ENCODE measurements around the gene CD33.
"Not testable (repeated sequence)": the region's sequence is repeated elsewhere in the genome, so short reads cannot be mapped to it uniquely, and the experiment has no call there.

Gene CD33

DNA sequence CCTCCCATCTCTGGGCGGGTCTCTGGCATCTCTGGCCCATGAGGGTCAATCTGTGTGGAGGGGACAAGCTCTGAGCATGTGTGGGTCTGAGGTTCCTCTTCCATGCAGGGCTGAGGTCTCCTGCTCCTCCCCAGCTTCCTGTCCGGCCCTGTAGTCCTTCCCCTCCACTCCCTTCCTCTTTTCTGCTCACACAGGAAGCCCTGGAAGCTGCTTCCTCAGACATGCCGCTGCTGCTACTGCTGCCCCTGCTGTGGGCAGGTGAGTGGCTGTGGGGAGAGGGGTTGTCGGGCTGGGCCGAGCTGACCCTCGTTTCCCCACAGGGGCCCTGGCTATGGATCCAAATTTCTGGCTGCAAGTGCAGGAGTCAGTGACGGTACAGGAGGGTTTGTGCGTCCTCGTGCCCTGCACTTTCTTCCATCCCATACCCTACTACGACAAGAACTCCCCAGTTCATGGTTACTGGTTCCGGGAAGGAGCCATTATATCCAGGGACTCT is at the start of gene CD33:
Gene CD33, plus strand, starts transcription at position 183 of the 496 bp plus-strand sequence. Its CDS starts 39 bp downstream, at position 222.
- DNase-seq: not testable (repeated sequence)

DNA sequence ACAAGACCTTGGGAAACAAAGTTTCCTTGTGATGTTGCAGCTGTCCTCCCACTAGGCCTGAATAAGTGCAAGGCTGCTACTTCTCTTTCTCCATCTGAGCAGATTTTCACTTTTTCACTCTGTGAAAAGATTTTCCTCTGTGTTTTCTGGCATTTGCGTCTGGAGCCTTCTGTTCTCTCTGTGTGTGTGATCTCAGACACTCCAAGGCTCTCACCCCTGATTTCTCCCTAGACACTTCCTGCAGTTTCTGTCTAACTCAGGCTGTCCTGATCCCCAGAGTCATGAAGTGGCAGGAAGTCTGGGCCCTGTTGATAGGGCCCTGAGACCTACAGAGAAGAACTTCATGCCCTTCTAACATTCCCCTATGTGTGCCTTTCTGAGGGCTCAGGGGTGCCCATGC is 45.6 kb upstream of the CD33 start:
- DNase-seq: no peak

DNA sequence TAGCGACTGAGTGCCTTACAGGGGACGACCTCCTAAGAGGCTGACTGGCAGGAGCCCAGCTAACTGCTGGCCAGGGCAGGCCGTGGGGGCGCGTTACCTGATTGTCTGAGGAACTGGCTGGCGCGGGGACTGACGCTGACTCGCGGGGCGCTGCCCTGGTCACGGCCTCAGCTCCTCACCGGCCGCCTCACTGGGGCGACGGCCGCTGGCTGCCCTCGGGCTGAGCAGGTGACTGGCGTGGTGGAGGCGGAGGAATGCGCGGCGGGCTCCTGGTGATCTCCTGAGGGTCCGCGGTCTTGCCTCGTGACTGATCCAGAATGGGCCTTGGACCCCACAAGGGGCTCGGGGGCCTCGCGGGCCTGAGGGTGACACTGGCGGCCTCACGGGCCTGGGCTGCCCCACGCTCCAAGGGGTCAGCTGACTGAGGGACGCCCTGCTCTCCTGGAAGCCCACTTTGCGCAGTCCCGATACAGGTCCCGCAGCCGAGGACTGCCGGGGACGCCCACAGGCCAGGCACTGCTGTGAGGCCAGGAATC is 43.4 kb upstream of the CD33 start:
- DNase-seq: peak; percentile 47

DNA sequence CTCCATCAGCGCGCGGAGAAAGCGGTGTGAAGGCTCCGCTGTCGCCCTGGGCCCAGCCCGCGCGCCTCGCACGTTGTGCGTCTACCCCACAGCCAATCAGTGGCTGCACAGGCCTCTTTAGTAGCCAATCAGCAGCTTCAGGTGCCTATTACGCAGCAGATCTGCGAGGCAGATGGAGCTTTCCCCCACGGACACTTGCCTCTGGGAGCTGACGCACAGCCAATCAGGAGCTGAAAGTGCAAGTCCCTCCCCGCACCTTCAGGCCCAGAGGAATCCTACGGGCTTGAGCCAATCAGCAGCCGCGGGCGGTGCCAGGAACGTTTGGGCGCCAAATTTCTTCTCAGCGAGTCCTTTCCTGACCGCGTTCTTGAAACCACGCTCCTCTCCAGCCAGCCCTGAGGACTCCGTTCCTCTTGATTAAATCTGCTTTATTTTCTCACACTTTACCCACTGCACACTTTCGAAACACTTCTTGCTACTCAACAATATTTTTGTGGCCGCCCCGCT is 42.9 kb upstream of the CD33 start:
- DNase-seq: peak; percentile 53

DNA sequence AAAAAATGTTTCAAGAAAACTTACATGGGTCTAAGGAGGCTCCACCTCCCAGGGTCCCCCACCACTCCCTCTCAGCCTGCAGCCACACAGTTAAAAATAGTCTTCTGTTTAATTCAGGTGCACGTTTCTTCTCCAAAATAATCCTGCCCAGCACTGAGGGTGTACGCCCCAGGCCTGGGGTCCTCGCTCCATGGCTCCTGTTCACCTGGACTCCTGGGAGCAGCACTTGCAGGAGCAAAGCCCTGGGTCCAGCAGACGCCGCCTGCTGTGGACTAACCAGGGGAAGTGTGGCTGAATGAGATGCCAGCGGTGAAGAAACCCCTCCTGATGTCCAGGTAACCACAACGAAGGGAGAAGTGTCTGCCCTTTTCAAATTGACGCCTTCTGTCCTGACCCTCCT is 41.3 kb upstream of the CD33 start:
- peak; percentile 49 for DNase-seq

DNA sequence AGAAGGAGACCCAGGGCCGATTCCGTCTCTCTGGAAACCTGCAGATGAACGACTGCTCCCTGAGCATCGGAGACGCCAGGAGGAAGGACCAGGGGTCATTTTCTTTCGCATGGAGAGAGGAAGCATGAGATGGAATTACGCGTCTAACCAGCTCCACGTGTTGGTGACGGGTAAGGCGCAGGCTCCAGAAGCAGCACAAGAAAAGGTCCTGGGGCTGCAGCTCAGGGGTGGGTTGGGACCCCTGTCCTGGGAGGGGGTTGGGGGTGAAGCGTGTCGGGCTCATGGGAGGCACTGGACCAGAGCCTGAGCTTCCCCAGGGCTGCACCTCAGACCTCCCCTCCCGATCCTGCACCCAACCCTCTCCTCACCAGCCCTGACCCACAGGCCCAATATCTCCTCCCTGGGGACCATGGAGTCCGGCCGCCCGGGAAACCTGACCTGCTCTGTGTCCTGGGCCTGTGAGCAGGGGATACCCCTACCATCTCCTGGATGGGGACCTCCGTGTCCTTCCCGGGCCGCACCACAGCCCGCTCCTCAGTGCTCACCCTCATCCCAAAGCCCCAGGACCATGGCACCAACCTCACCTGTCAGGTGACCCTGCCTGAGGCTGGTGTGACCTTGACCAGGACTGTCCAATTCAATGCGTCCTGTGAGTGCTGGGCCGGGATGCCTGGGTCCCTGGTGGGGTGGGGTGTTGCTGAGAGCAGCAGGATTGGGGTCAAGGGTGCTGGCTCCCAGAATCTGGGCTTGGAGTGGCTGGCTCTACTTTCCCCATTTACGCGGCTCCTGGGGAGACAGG is 39.6 kb upstream of the CD33 start:
- DNase-seq: peak; percentile 33

DNA sequence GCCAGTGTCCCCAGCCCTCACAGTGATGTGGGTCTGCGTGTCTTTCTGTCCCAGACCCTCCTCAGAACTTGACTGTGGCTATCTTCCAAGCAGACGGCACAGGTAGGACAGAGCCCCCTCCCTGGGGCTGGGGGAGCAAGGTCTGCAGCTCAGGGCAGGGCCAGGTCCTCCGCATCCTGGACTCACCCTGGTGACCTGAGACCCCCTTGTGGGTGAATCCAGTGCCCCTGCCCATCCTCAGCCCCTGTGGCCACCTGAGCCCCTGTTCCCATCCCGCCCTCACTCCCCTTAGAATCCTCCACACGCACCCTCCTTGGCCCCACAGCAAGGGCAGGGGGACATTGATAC is 39.0 kb upstream of the CD33 start:
- peak; percentile 49 for DNase-seq

DNA sequence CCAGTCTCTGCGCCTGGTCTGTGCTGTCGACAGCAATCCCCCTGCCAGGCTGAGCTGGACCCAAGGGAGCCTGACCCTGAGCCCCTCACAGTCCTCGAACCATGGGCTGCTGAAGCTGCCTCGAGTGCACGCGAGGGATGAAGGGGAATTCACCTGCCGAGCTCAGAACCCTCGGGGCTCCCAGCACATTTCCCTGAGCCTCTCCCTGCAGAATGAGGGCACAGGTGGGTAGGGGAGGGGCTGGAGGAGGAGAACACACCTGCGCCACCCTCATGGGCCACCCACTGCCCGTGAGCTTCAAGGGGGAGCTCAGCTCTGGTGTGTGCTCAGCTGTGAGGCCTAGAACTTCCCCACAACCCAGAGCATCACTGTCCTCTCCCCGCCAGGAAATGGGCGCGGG is 38.6 kb upstream of the CD33 start:
- DNase-seq: peak; percentile 30

DNA sequence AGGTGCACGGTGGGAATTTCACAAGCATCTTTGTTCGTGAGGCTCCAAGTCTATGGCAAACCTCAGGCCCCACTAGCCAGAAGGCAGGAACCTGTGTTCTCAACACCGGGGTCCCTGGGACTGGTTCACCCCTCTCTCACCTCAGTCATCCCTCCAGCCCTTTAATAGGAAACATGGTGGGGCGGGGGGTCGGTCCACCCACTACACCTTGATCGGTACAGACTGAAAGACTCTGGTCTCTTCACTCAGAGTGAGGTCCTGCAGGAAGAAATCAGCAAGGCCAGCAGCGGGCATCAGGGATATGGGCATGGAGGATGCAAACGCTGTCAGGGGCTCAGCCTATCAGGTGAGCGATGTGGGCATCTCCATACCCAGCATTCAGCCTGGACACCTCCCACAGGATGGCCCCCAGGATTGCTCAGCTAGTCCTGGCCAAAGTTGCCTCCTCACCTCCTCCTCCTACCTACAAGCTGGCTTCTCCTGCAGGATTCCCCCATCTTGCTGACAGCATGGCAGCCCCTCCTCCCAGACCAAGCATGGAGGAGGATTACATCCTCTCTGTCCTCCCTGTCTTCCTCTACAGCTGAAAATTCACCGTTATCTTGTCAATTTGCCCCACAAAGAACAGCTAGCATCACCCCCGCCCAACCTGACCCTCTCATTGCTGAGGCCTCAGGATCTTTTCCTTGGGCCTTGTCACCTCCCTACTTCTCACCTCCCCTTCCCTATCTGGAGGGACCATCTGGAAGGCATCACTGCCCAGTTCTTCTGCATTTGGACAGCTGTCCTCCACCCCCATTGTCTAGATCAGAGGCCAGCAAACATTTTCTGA is 37.3 kb upstream of the CD33 start:
- DNase-seq: no peak

DNA sequence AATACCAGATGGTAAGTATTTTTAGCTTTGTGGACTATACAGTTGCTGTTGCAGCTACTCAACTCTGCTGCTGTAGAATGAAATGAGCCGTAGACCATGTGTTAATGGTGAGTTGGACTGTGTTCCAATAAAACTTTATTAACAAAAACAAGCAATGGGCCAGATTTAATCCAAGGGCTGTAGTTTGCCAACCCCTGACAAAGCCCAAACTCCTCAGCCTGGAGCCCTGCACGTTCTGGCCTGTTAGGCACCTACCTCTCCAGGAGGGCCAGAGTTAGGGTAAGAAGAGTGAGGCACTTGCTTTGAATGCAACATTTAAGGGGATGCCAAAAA is 36.7 kb upstream of the CD33 start:
- no peak for DNase-seq

DNA sequence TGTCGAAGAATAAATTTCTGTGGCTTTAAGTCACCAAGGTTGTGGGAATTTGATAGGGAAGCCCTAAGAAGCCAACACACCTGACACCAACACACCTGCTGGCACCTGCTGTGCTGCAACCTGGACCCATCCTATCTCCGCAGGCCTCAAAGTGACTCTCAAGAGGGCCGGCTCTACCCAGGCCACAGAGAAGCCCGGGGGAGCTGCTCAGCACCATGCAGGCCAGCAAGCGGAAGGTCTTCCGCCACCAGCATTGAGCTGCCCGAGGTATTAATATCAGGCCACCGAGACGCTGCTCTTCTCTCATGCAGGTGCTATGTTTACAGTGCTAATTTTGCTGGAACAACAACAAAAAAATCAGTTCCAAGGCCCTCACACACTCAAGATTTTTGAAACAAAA is 32.2 kb upstream of the CD33 start:
- peak; percentile 35 for DNase-seq

DNA sequence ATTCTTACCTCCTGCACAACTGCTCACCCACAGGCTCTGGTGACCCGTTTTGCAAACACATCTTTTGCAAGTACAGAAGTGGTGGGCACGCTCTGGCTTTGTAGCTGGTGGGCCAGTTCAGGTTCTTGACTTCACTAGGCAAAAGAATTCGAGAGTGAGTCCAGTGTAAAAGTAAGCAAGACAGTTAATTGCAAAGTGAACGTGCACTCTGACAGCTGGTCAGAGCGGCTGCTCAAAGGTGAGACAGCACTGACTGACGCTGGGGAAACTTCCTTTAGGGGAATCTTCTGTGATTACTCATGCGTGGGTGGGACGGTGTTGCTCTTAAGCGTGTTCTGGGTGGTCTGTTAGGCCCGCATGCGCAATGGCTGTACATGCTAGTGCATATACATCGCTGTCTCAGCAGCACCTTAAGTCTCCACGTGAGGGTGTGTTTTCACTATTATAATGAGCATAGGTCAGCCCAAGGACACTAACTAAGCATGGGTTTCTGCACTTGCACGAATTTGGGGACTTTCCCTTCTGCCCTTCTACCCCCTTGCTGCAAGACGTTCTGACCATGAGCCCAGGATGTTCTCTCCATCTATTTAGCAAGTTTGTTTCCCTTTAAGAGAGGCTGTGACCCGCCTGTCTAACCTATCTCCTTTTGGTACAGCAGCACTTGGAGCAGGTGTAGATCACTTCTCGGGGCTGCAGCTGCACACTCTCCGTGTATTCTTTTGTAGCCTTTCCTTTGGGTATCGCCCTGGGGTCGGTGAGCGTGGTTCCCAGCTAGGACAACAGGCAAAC is 30.2 kb upstream of the CD33 start:
- DNase-seq: peak; percentile 65

DNA sequence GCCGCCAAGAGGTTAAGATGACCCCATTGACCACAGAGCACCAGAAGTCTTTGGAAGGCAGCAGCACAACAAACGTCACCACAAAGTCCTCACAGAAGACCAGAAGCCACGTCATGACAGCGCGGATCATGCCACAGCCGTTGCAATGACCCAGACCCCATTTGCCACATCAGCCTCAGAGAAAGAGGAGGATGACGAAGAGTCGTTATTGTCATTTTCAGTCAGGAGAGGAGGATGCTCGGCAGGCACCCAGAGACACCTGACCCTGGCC is 29.6 kb upstream of the CD33 start:
- DNase-seq: no peak

DNA sequence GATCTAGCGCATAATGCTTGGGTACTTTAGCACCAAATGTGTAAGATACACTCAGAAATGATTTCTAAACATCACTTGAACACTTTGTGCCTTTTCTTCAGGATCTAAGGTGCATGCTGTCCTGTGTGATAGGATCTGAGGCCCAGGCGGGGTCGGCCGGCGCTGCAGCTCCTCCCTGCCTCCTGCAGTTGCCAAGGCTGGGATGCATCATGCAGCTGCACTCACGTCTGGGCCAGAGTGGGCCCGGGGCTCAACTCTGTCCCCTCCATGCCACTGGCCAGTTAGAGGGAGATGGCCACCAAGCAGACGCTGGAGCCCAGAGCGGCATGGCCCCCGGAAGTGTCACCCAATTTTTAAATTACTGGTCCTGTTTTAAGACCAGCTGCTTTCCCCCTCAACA is 29.3 kb upstream of the CD33 start:
- DNase-seq: no peak

DNA sequence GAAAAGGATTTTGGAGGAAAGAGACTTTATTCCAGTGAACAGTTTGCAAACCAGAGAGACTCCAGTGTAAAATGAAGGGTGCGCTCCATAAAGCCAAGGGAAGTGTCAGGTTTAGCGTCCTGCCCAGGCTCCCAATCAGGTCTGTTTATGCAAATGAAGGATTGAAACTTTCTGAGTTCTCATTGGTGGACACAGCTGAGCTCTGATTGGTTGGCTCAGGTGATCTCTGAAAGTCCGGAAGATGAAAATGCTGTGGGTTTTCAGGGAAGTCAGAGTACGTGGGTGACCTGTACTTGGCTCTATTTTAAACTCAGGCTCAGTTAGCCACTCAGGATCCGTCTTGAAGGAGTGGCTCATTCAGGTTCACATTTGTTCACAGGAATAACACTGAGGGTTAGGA is 28.7 kb upstream of the CD33 start:
- DNase-seq: no peak

DNA sequence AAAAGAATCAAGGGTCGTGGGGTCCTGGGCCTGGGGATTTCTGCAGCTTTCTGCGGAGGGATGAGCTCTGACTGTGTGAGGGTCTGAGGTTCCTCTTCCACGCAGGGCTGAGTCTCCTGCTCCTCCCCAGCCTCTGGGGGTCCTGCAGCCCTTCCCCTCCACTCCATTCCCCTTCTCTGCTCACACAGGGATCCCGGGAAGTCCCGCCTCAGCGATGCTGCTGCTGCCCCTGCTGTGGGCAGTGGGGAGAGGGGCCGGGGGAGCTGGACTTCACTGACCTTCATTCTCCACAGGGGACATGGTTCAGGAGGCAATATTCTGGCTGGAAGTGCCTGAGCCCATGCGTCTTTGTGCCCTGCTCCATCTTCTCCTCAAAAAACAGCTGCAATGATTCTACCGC is 26.2 kb upstream of the CD33 start:
- no peak for DNase-seq

DNA sequence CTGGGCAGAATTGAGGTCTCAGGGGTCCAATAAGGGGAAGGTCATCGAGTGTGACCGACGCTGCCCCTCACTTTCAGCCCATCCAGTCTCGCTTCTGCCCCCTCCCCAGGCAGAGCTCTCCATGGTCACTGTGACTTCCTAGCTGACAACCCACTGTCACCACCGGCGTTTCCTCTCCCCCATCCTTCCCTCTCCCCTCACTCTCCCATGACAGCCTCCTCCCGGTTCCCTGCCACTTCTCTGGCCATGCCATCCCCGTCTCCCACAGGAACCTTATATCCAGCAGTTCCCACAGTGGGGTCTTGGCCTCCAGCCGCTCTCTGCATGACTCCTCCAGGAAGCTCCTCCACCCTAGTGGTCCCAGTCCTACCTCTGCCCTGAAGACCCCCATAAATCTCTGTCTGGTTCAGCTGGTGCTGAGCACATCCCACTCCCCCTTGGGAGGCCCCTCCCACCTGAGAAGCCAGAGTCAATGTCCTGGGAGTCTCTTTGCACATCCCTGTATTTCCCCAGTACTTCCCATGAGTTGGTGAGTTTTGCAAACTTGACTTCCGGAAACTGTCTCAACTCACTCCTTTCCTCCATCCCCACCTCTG is 24.7 kb upstream of the CD33 start:
- no peak for DNase-seq

DNA sequence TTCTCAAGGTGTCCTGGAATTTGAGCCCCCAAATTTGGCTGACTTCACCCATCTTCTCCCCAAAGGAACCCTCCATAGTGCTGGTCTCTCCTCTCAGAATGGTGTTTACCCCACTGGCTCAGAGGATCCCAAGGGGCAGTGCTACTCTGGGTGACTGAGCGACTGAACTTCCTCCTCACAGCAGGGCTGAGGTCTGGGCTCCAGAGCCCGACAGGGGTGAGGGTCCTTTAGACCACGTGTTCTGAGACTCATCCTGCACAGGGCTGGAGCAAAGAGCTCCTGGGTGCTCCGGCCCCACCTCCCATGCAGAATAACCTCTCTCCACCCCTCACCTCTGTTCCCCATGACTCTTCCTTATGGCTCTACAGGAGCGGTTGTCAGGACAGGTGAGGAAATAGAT is 23.2 kb upstream of the CD33 start:
- no peak for DNase-seq

DNA sequence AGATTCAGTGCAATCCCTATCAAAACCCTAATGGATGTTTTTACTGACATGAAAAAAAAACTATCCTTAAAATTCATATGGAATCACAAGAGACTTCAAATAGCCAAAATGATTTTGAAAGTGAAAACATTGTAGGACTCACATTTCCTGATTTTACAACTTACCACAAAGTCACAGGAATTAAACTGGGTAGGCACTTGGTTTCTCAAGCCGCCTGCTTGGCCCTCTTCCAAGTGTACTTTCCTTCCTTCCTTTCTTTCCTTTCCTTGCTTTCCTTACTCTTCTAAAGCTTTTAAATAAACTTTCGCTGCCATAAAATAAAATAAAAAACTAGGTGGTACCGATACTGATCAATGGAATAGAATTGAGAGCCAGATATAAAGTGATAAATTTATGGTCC is 21.0 kb upstream of the CD33 start:
- DNase-seq: no peak

DNA sequence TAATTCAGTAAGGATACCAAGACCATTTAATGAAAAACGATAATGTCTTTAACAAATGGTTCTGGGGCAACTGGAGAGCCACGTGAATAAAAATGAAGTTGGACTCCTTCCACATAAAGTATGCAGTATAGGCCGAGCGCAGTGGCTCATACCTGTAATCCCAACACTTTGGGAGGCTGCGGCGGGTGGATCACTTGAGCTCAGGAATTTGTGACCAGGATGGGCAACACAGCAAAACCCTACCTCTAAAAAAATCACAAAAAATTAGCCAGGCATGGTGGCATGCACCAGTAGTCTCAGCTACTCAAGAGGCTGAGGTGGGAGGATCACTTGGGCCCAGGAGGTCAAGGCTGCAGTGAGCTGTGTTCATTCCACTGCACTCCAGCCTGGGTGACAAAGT is 20.6 kb upstream of the CD33 start:
- no peak for DNase-seq

DNA sequence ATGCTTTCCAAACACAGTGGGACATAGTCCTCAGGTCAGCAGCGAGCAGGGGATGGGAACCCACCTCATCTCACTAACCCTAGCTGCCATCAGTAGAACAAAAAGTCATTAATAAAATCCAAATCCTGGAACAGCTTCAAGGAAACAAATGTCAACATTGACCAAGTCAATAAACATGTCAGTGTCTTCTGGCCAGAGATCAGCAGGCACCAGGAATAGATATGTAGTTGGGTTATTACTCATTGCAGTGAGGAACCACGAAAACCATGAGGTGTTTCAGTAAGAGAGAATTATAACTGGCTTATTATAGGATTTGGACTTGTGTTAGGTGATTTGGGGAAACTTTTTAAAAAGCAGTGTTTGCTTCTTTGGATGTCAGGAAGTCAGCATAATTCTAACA is 17.1 kb upstream of the CD33 start:
- no peak for DNase-seq

DNA sequence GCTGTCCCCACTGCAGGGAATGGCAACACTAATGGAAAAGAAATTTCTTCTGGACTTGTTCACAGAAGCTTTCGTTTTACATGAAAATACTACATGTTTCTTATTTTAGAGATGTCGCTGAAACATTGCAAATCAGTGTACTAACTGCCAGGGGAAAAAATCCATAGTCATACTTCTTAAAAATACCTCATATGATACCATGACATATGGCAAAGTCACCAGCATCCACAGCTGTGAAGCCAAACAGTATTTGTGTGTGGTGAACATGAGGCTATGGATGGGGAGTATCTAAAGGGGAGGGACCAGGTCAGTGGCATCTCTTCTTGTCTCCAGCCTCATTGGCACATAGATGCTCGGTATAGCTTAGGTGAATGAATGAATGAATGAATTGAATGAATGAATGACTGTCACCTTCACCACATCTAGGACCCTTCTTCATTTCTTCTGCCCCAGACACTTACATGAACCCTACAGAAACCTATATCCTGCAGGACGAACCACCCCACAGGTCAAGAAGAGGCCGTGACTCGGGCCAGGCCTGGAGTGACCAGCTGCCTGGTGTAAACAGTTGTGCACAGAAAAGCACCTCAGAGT is 14.6 kb upstream of the CD33 start:
- no peak for DNase-seq
